H9 (cell line): ENCODE results near the gene CST4. TPM values are rescaled to one million over a fixed set of nuclear protein-coding genes. Genes with fewer than 3 reads are reported as not detected.

Experiments used
- DNase-seq: peaks from one replicate; pipeline ENCODE4 v3.0.0-alpha.2; 2017
- H2AFZ ChIP-seq: one replicate; pipeline ENCODE4 v1.6.1; 2013; ENCODE audit warnings: mild to moderate bottlenecking, low read length, control low read depth, moderate library complexity
- H2AK5ac ChIP-seq: 2 replicates; pipeline ENCODE4 v1.6.1; 2013; ENCODE audit warnings: low read length, control low read depth, mixed read lengths; ENCODE audit not compliant: insufficient read length
- H2BK120ac ChIP-seq: one replicate; pipeline ENCODE4 v1.6.1; 2013; ENCODE audit warnings: low read depth, mild to moderate bottlenecking, low read length, control low read depth, inconsistent platforms; ENCODE audit not compliant: poor library complexity, severe bottlenecking
- H2BK12ac ChIP-seq: 2 replicates; pipeline ENCODE4 v1.6.1; 2013; ENCODE audit warnings: low read length, control low read depth, mixed read lengths, low read depth; ENCODE audit not compliant: insufficient read length
- H2BK15ac ChIP-seq: 2 replicates; pipeline ENCODE4 v1.6.1; 2013; ENCODE audit warnings: low read depth, low read length, control low read depth
- H2BK20ac ChIP-seq: one replicate; pipeline ENCODE4 v1.6.1; 2013; ENCODE audit warnings: low read depth, mild to moderate bottlenecking, low read length, control low read depth, inconsistent platforms; ENCODE audit not compliant: poor library complexity, severe bottlenecking
- H2BK5ac ChIP-seq: 2 replicates; pipeline ENCODE4 v1.6.1; 2013; ENCODE audit warnings: low read length, control low read depth, mixed read lengths; ENCODE audit not compliant: insufficient read length
- H3K14ac ChIP-seq: 2 replicates; pipeline ENCODE4 v1.6.1; 2013; ENCODE audit warnings: low read length, control low read depth; ENCODE audit not compliant: insufficient read depth
- H3K18ac ChIP-seq: 2 replicates; pipeline ENCODE4 v1.6.1; 2013; ENCODE audit warnings: low read depth, mild to moderate bottlenecking, mixed read lengths, low read length, control low read depth; ENCODE audit not compliant: insufficient read length
- H3K23ac ChIP-seq: 2 replicates; pipeline ENCODE4 v1.6.1; 2013; ENCODE audit warnings: low read length, control low read depth, mixed read lengths, low read depth; ENCODE audit not compliant: insufficient read length
- H3K23me2 ChIP-seq: 2 replicates; pipeline ENCODE4 v1.6.1; 2013; ENCODE audit warnings: low read depth, mild to moderate bottlenecking, mixed read lengths, low read length, control low read depth; ENCODE audit not compliant: insufficient read length, poor library complexity, severe bottlenecking
- H3K27ac ChIP-seq: 2 replicates; pipeline ENCODE4 v1.5.1; 2013; ENCODE audit warnings: low read length, control low read depth, mixed read lengths, low read depth; ENCODE audit not compliant: insufficient read length
- H3K27me3 ChIP-seq: 2 replicates; pipeline ENCODE4 v1.6.1; 2013; ENCODE audit warnings: low read length, control low read depth, inconsistent platforms; ENCODE audit not compliant: insufficient read depth
- H3K4ac ChIP-seq: 2 replicates; pipeline ENCODE4 v1.6.1; 2013; ENCODE audit warnings: low read depth, mild to moderate bottlenecking, control low read depth, inconsistent platforms, low read length, moderate library complexity
- H3K4me1 ChIP-seq: 2 replicates; pipeline ENCODE4 v1.6.1; 2013; ENCODE audit warnings: low read length, control low read depth, inconsistent platforms; ENCODE audit not compliant: insufficient read depth
- H3K4me2 ChIP-seq: 2 replicates; pipeline ENCODE4 v1.6.1; 2013; ENCODE audit warnings: low read length, control low read depth, mixed read lengths; ENCODE audit not compliant: insufficient read length, insufficient read depth
- H3K56ac ChIP-seq: 2 replicates; pipeline ENCODE4 v1.6.1; 2013; ENCODE audit warnings: low read depth, mild to moderate bottlenecking, mixed read lengths, low read length, control low read depth; ENCODE audit not compliant: insufficient read length
- H3K79me1 ChIP-seq: 2 replicates; pipeline ENCODE4 v1.6.1; 2013; ENCODE audit warnings: low read depth, mild to moderate bottlenecking, moderate library complexity, low read length, control low read depth, inconsistent platforms; ENCODE audit not compliant: insufficient read depth, poor library complexity, severe bottlenecking
- H3K79me2 ChIP-seq: 2 replicates; pipeline ENCODE4 v1.6.1; 2013; ENCODE audit warnings: low read length, control low read depth, inconsistent platforms; ENCODE audit not compliant: insufficient read depth
- H3K9ac ChIP-seq: 2 replicates; pipeline ENCODE4 v1.6.1; 2013; ENCODE audit warnings: low read length, control low read depth, mixed read lengths; ENCODE audit not compliant: insufficient read length; ENCODE audit errors: extremely low read depth
- H3K9me3 ChIP-seq: one replicate; pipeline ENCODE4 v1.6.1; 2013; ENCODE audit warnings: low read depth, low read length, inconsistent platforms; ENCODE audit not compliant: control insufficient read depth
- H3T11ph ChIP-seq: one replicate; pipeline ENCODE4 v1.6.1; 2013; ENCODE audit warnings: mild to moderate bottlenecking, low read length, control low read depth, inconsistent platforms
- H4K20me1 ChIP-seq: one replicate; pipeline ENCODE4 v1.6.1; 2013; ENCODE audit not compliant: control insufficient read depth, insufficient read length, insufficient read depth
- H4K5ac ChIP-seq: 2 replicates; pipeline ENCODE4 v1.6.1; 2013; ENCODE audit warnings: low read depth, mild to moderate bottlenecking, mixed read lengths, low read length, control low read depth; ENCODE audit not compliant: insufficient read length
- H4K8ac ChIP-seq: replicated peaks from 2 replicates; pipeline ENCODE4 v1.6.1; 2013; ENCODE audit warnings: low read length, control low read depth, mixed read lengths, low read depth; ENCODE audit not compliant: insufficient read length
- H4K91ac ChIP-seq: 2 replicates; pipeline ENCODE4 v1.6.1; 2013; ENCODE audit warnings: low read depth, mild to moderate bottlenecking, moderate library complexity, mixed read lengths, low read length, control low read depth; ENCODE audit not compliant: insufficient read length
- H3K27ac Mint-ChIP-seq, 3 experiments: 2 replicates in 2 of 3; 3 replicates in 1 of 3; pipeline ENCODE4 v1.8.0; 2020 to 2021; ENCODE audit warnings: mixed read lengths in 3 of 3, mild to moderate bottlenecking in 1 of 3, moderate library complexity in 1 of 3
- H3K27me3 Mint-ChIP-seq: 2 replicates; pipeline ENCODE4 v1.8.0; 2021; ENCODE audit warnings: low read depth, mild to moderate bottlenecking, moderate library complexity, mixed read lengths
- H3K36me3 Mint-ChIP-seq, 3 experiments: 2 replicates in 2 of 3; 3 replicates in 1 of 3; pipeline ENCODE4 v1.8.0; 2020 to 2021; ENCODE audit warnings: low read depth in 3 of 3, mixed read lengths in 3 of 3; ENCODE audit not compliant: insufficient read depth in 1 of 3
- H3K4me1 Mint-ChIP-seq, 2 experiments: 2 replicates each; pipeline ENCODE4 v1.8.0; 2020; ENCODE audit warnings: mixed read lengths in 2 of 2
- H3K4me3 Mint-ChIP-seq, 2 experiments: 2 replicates in 1 of 2; 3 replicates in 1 of 2; pipeline ENCODE4 v1.8.0; 2020 to 2021; ENCODE audit warnings: mild to moderate bottlenecking in 2 of 2, mixed read lengths in 2 of 2, moderate library complexity in 1 of 2
- H3K9me3 Mint-ChIP-seq, 2 experiments: 2 replicates in 1 of 2; 3 replicates in 1 of 2; pipeline ENCODE4 v1.8.0; 2020; ENCODE audit warnings: mild to moderate bottlenecking in 2 of 2, mixed read lengths in 2 of 2, moderate library complexity in 1 of 2
- CTCF ChIP-seq: fragments of 200-600 bp; sonication (generic); conservative IDR thresholded peaks from 3 replicates; pipeline ENCODE4 v1.8.0; 2021; ENCODE audit warnings: antibody characterized with exemption, mild to moderate bottlenecking
- WGBS: extraction: QIAGEN DNeasy Blood & Tissue Kit; methylation state at CpG from one replicate; pipeline ENCODE4 v1.1.7; 2013; ENCODE audit warnings: missing lambda C conversion rate, low lambda C conversion rate, mixed read lengths; ENCODE audit not compliant: insufficient read length; ENCODE audit errors: extremely low coverage; 5-methylcytosine and 5-hydroxymethylcytosine counted together
- total RNA-seq: library from RNA; stranded (reverse); gene quantifications from 2 replicates; pipeline ENCODE4 v1.2.1, GENCODE V29; 2021

Gene CST4
- total RNA-seq, 1 experiment from 2014 or later = not detected

GRCh38 chr20:23637282-23638221, 51.3 kb downstream of the CST4 start, which contains the start of gene CST3:
CST3 (minus strand) TSS chr20:23637955; CDS start chr20:23637862, 93 bp downstream.
- Histone ChIP-seq H3K14ac (no peak within 1 kb of the TSS), H2BK15ac (no peak within 1 kb of the TSS), H3K9ac (no peak within 1 kb of the TSS), H4K20me1 (no peaks in the 10 kb centered on the region), H2AFZ (no peak within 1 kb of the TSS), H4K91ac (no peak within 1 kb of the TSS), H3K4ac (no peak within 1 kb of the TSS), H2BK12ac (no peak within 1 kb of the TSS), H3K18ac (no peak within 1 kb of the TSS), H2BK120ac (no peak within 1 kb of the TSS), H2BK20ac (no peak within 1 kb of the TSS), H2AK5ac (no peak within 1 kb of the TSS), H3K56ac (no peak within 1 kb of the TSS), H3K23ac (no peak within 1 kb of the TSS), H3K4me2 (peak within 1 kb of the TSS; percentile 63), H3K23me2 (peaks cover 6% of the 10 kb centered on the region), H3K4me1 (peaks cover 6% of the 10 kb centered on the region; the same call in 1 of the 2 replicates), H3K27me3 (no peaks in the 10 kb centered on the region), H3K79me2 (no peaks in the 10 kb centered on the region), H3K9me3 (no peaks in the 10 kb centered on the region), H4K8ac (no peak within 1 kb of the TSS), H3K79me1 (no peaks in the 10 kb centered on the region), H4K5ac (no peak within 1 kb of the TSS), H2BK5ac (no peak within 1 kb of the TSS), H3T11ph (no peak within 1 kb of the TSS), H3K27ac (no peak within 1 kb of the TSS)
- Mint-ChIP-seq H3K27ac (0 out of 7 replicates have a peak within 1 kb of the TSS, but pooled peaks of 1 of the 3 experiments have one; percentile 68), H3K9me3 (no peaks in the 10 kb centered on the region; a peak in 1 of 5 replicates), H3K4me1 (peaks cover 27 to 32% of the 10 kb centered on the region in 2 experiments), H3K27me3 (peaks cover 14% of the 10 kb centered on the region), H3K4me3 (peak within 1 kb of the TSS; percentile 81 to 84), H3K36me3 (peaks cover 0 to 12% (median 2%) of the 10 kb centered on the region in 3 experiments; a peak in 5 of 7 replicates)
- no CpG with 5 or more reads among the region's 92 CpGs for WGBS
- peak; percentile 91 for DNase-seq
- no peak for TF ChIP-seq CTCF
